Fibroblast of villous mesenchyme (primary cell): ENCODE results near the gene ST6GALNAC3. TPM values are rescaled to one million over a fixed set of nuclear protein-coding genes. Genes with fewer than 3 reads are reported as not detected.

Experiments used
- DNase-seq: peaks from one replicate; pipeline ENCODE4 v3.0.0-alpha.2; 2010; ENCODE audit warnings: low read depth
- H3K4me3 ChIP-seq: 2 replicates; pipeline ENCODE4 v1.5.1; 2011; ENCODE audit warnings: low read depth, mild to moderate bottlenecking, low read length
- CTCF ChIP-seq: IDR thresholded peaks from 2 replicates; pipeline ENCODE4 v1.5.1; 2012; ENCODE audit warnings: low read depth, mild to moderate bottlenecking, low read length; ENCODE audit not compliant: insufficient read depth
- total RNA-seq: library from RNA; depleted of rRNA; stranded (reverse); fragments of >200 nt; gene quantifications from 2 replicates; pipeline ENCODE4 v1.2.3, GENCODE V29; 2012

The ST6GALNAC3 gene
- total RNA-seq, 1 donor, result 1.3 TPM

GRCh38 chr1:76577525-76578185 lies 503.1 kb downstream of the ST6GALNAC3 start:
- TF ChIP-seq CTCF, result no peak
- no peak for DNase-seq
- H3K4me3 ChIP-seq, result no peak overlapping the region

DNA sequence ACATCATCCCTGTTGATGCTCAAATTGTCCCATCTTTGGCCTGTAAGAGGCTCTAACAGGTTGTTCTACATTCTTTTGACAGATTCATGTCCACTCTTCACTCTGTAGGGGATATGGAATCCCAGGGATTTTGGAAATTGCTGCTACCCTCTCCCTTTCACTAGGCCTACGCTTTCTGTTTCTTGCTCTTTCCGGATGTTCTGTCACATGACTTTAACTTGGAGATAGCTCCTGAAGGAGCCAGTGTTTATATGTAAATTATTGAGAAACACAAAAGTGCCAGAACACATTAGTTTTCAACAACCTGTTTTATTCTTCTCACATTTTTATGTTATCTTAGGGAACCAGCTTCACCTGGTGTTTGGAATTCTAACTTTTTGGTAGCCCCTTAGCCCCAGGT lies 505.7 kb downstream of the ST6GALNAC3 start:
- no peak for DNase-seq
- TF ChIP-seq CTCF, result no peak
- H3K4me3 ChIP-seq, result no peak overlapping the region

- H3K4me3 ChIP-seq, result no peak overlapping the region
- no peak for DNase-seq
- no peak for TF ChIP-seq CTCF
Measured at GRCh38 chr1:76581712-76582111, 507.2 kb downstream of the ST6GALNAC3 start.

DNA sequence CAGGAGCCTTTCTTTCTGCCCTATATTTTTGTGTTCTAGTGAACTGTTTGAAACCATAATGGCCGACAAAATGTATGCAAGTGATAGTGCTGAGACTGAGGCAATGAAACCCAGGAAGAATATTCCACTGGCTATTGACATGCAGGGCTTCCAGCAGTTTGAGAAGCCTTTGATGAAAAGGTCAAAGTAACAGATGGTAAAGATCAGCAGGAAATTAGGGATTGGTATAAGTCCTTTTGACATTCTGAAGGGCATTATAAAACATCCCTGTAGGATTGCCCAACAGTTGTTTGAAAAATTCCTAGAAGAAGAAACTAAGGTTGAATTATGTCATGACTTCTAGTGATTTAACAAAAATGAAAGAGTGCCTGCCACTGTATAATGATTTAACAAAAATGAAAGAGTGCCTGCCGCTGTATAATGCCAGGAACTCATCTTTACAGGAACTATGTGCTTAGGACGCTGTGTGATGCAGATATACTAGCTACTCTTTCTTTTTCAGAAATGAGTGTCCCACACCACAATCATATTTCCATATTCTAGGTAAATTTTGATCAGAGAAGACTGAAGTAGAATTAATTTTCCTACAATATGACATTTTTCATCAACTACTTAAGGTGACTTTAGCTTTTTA lies 508.8 kb downstream of the ST6GALNAC3 start:
- H3K4me3 ChIP-seq, result no peak overlapping the region
- TF ChIP-seq CTCF, result no peak
- DNase-seq, result no peak

DNA sequence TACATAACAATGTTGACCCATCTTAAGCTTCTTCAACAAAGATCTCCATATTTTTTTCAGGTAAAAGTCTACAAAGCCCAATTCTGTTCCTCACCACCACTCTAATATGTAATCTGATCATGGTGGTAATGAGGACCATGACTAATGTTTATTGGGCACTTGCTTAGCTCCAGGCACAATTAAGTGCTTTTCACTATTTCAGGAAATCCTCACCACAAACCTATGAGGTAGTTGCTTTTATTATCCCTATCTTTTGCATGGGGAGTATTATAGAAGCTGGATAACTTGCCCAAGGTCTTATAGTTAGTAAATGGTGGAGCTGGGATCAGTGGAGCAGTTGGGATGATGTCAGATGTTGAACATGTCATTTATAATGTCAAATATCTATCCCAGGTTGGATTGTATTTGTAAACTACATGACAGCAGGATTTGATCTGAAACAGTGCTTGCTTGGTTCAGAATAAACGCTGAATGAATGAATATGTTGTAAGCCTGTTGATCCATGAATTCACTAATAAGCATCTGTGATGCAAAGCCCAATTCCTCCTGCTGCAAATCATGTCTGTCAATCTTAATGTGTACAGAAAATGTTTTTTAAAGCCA lies 509.4 kb downstream of the ST6GALNAC3 start:
- TF ChIP-seq CTCF, result no peak
- no peak for DNase-seq
- H3K4me3 ChIP-seq, result no peak overlapping the region

- no peak for DNase-seq
- TF ChIP-seq CTCF, result no peak
- no peak overlapping the region for H3K4me3 ChIP-seq
Measured at GRCh38 chr1:76585980-76586674, 511.6 kb downstream of the ST6GALNAC3 start.
